Left hindlimb (tissue), 1 donor: Measurements from ENCODE around the gene CLEC16A.

ENCODE experiments used
- DNase-seq: peaks from one replicate; pipeline ENCODE4 v3.0.0-alpha.2; 2018

The CLEC16A gene

GRCh38 chr16:11104168-11105037 lies 160.0 kb downstream of the CLEC16A start:
- no peak for DNase-seq

GRCh38 chr16:11105038-11105903 lies 160.9 kb downstream of the CLEC16A start:
- no peak for DNase-seq

- no peak for DNase-seq
Observed at GRCh38 chr16:11106726-11107125, 162.4 kb downstream of the CLEC16A start.

- DNase-seq, result no peak
Observed at GRCh38 chr16:11107780-11108465, 163.6 kb downstream of the CLEC16A start.

- DNase-seq, result no peak
Observed at GRCh38 chr16:11108466-11108805, 164.1 kb downstream of the CLEC16A start.

GRCh38 chr16:11109566-11109965 lies 165.2 kb downstream of the CLEC16A start:
- DNase-seq, result no peak

GRCh38 chr16:11111150-11111549 lies 166.8 kb downstream of the CLEC16A start:
- DNase-seq, result no peak

GRCh38 chr16:11111856-11112634 lies 167.7 kb downstream of the CLEC16A start:
- DNase-seq, result no peak

GRCh38 chr16:11112723-11113348 lies 168.5 kb downstream of the CLEC16A start:
- no peak for DNase-seq

GRCh38 chr16:11114366-11115164 lies 170.2 kb downstream of the CLEC16A start:
- no peak for DNase-seq

GRCh38 chr16:11117576-11118211 lies 173.3 kb downstream of the CLEC16A start:
- DNase-seq, result no peak

GRCh38 chr16:11118479-11118878 lies 174.1 kb downstream of the CLEC16A start:
- no peak for DNase-seq

GRCh38 chr16:11121083-11121608 lies 176.8 kb downstream of the CLEC16A start:
- no peak for DNase-seq

GRCh38 chr16:11121914-11122692 lies 177.7 kb downstream of the CLEC16A start:
- DNase-seq, result no peak

GRCh38 chr16:11123666-11124065 lies 179.3 kb downstream of the CLEC16A start:
- no peak for DNase-seq

- no peak for DNase-seq
Observed at GRCh38 chr16:11125936-11126335, 181.6 kb downstream of the CLEC16A start.

- no peak for DNase-seq
Observed at GRCh38 chr16:11126399-11127054, 182.2 kb downstream of the CLEC16A start.

GRCh38 chr16:11127610-11128195 lies 183.3 kb downstream of the CLEC16A start:
- DNase-seq, result no peak
